Activated T-helper 2 cell treated with anti-CD3 and anti-CD28 coated beads, Interferon-gamma antibody, Interleukin-2, Interleukin-4, amounts not matched to agents 10 μg/mL and 5 μg/mL and 100 μg/mL, durations not matched to agents 14 hours and 24 hours and 36 hours (primary cell): Measurements from ENCODE around the gene PRKG1. TPM values are rescaled to one million over a fixed set of nuclear protein-coding genes. Genes with fewer than 3 reads are reported as not detected.
"Not testable (repeated sequence)": the region's sequence is repeated elsewhere in the genome, so short reads cannot be mapped to it uniquely, and the experiment has no call there.

ENCODE experiments used
- DNase-seq: peaks from one replicate; pipeline ENCODE4 v3.0.0; 2021; ENCODE audit warnings: low spot score
- H3K27ac Mint-ChIP-seq: one replicate; pipeline ENCODE4 v1.8.0; 2021; ENCODE audit warnings: mixed read lengths
- H3K27me3 Mint-ChIP-seq: one replicate; pipeline ENCODE4 v1.8.0; 2021; ENCODE audit warnings: low read depth, mixed read lengths
- H3K36me3 Mint-ChIP-seq: one replicate; pipeline ENCODE4 v1.8.0; 2021; ENCODE audit warnings: low read depth, mixed read lengths
- H3K4me1 Mint-ChIP-seq: one replicate; pipeline ENCODE4 v1.8.0; 2021; ENCODE audit warnings: low read depth, mixed read lengths
- H3K4me3 Mint-ChIP-seq: one replicate; pipeline ENCODE4 v1.8.0; 2021; ENCODE audit warnings: low read depth, mild to moderate bottlenecking, moderate library complexity, mixed read lengths
- H3K9me3 Mint-ChIP-seq: one replicate; pipeline ENCODE4 v1.8.0; 2021; ENCODE audit warnings: mixed read lengths
- intact Hi-C: fragments of 100-400 bp; cut with micrococcal nuclease; formaldehyde crosslinking; loops from one replicate; pipeline ENCODE4 v1.15.1; 2023
- total RNA-seq: library from RNA; stranded (reverse); gene quantifications from 2 replicates; pipeline ENCODE4 v1.2.3, GENCODE V29; 2022

Gene PRKG1
- total RNA-seq, 1 donor from 2014 or later = not detected

DNA sequence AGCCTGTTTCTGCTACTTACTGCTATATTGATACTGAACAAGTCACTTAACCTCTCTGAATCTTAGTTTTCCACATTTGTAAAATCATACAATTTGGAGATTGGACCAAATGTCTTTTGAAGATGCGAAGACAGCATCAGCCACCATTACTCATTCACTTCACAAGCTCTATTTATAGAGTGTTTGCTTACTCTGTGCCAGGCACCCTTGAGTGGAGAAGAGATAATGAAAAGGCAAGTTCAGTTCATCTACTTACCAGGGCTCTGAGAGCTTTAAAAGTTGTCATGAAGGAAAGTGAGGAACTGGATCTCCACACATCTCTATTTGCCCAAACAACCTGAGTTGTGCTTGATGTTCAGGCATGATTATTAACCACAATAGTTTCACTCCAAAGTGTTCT, 347.6 kb downstream of the PRKG1 start:
- H3K27me3 Mint-ChIP-seq = no peaks in the 10 kb centered on the region
- H3K36me3 Mint-ChIP-seq = no peaks in the 10 kb centered on the region
- intact Hi-C loops = no loop called here
- no peak overlapping the region for H3K27ac Mint-ChIP-seq
- H3K4me1 Mint-ChIP-seq = no peaks in the 10 kb centered on the region
- no peak for DNase-seq
- no peaks in the 10 kb centered on the region for H3K9me3 Mint-ChIP-seq
- no peak overlapping the region for H3K4me3 Mint-ChIP-seq

GRCh38 chr10:51422311-51423120, 348.2 kb downstream of the PRKG1 start:
- Mint-ChIP-seq H3K4me1 (no peaks in the 10 kb centered on the region), H3K27ac (no peak overlapping the region), H3K27me3 (no peaks in the 10 kb centered on the region), H3K36me3 (no peaks in the 10 kb centered on the region), H3K4me3 (no peak overlapping the region), H3K9me3 (no peaks in the 10 kb centered on the region)
- intact Hi-C loops = no loop called here
- no peak for DNase-seq

DNA sequence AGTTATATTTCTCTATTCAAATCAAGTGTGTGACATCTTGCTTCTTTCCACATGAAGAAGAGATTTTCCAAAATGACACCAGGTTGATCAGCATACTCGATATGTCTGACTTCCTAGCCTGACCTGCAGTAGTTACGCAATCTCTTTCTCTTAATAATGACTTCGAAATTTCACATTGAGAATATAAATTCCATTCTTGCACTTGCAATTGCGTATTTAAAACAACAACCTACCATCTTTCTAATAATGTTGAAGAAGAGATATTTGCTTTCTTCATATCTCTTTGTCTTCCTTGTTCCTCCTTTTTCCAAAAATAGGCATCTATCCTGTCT, 348.8 kb downstream of the PRKG1 start:
- Mint-ChIP-seq H3K36me3 (no peaks in the 10 kb centered on the region), H3K4me1 (no peaks in the 10 kb centered on the region), H3K9me3 (no peaks in the 10 kb centered on the region), H3K4me3 (no peak overlapping the region), H3K27ac (no peak overlapping the region), H3K27me3 (no peaks in the 10 kb centered on the region)
- intact Hi-C loops = no loop called here
- DNase-seq = no peak

DNA sequence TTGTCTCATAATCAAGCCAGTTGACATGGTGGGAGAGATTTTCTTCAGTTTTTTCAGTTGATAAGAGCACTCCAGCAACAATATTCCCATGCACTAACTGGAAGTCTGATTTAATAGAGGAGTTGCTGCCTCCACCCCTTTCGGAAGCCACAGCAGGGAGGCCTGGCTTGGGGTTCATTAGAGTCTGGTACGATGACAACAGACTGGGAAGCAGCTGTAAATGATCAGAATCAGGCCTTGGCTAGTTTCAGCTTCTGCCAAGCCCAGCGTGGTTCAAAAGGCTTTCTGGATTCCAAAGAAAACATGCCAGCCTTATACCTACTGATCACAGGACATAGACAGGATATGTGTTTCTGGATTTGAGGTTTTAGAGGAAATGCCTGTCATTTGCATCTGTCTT, 351.1 kb downstream of the PRKG1 start:
- intact Hi-C loops = no loop called here
- DNase-seq = no peak
- H3K4me1 Mint-ChIP-seq = no peaks in the 10 kb centered on the region
- H3K4me3 Mint-ChIP-seq = no peak overlapping the region
- no peak overlapping the region for H3K27ac Mint-ChIP-seq
- no peaks in the 10 kb centered on the region for H3K36me3 Mint-ChIP-seq
- no peaks in the 10 kb centered on the region for H3K27me3 Mint-ChIP-seq
- H3K9me3 Mint-ChIP-seq = no peaks in the 10 kb centered on the region

- intact Hi-C loops = no loop called here
- Mint-ChIP-seq H3K27ac (no peak overlapping the region), H3K4me1 (no peaks in the 10 kb centered on the region), H3K27me3 (no peaks in the 10 kb centered on the region), H3K9me3 (no peaks in the 10 kb centered on the region), H3K4me3 (no peak overlapping the region), H3K36me3 (no peaks in the 10 kb centered on the region)
- DNase-seq = no peak
These were observed 353.5 kb downstream of the PRKG1 start for GRCh38 chr10:51427758-51428157.

GRCh38 chr10:51430506-51430905, 356.2 kb downstream of the PRKG1 start:
- Mint-ChIP-seq H3K9me3 (no peaks in the 10 kb centered on the region), H3K4me3 (no peak overlapping the region), H3K27ac (no peak overlapping the region), H3K27me3 (no peaks in the 10 kb centered on the region), H3K36me3 (no peaks in the 10 kb centered on the region), H3K4me1 (no peaks in the 10 kb centered on the region)
- intact Hi-C loops = no loop called here
- no peak for DNase-seq

- Mint-ChIP-seq H3K27me3 (no peaks in the 10 kb centered on the region), H3K36me3 (no peaks in the 10 kb centered on the region), H3K27ac (no peak overlapping the region), H3K4me3 (no peak overlapping the region), H3K4me1 (no peaks in the 10 kb centered on the region), H3K9me3 (no peaks in the 10 kb centered on the region)
- intact Hi-C loops = no loop called here
- DNase-seq = no peak
These were observed 359.7 kb downstream of the PRKG1 start for GRCh38 chr10:51433949-51434475.

- no peaks in the 10 kb centered on the region for H3K4me1 Mint-ChIP-seq
- no peaks in the 10 kb centered on the region for H3K9me3 Mint-ChIP-seq
- no peak for DNase-seq
- peaks cover 2% of the 10 kb centered on the region for H3K27me3 Mint-ChIP-seq
- H3K36me3 Mint-ChIP-seq = no peaks in the 10 kb centered on the region
- H3K4me3 Mint-ChIP-seq = no peak overlapping the region
- intact Hi-C loops = no loop called here
- no peak overlapping the region for H3K27ac Mint-ChIP-seq
These were observed 362.5 kb downstream of the PRKG1 start for GRCh38 chr10:51436805-51437204.

DNA sequence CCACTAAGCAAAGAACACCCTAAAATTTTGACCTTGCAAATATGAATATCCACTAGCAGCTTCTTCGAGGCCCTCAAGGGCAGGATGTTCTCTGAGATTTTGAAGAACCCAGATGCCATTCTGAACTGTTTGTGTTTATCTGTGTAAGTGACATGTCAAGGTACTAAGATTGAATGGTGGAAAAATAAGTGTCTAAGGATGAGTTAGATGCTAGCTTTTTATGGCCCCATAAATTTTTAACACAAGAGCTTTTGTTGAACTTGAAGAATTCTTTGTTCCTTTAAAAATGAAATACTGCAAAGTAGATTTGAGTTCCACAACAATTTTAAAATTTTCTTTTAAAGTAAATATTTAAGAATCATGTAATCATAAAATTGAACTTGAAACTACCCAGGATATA, 365.4 kb downstream of the PRKG1 start:
- no peaks in the 10 kb centered on the region for H3K36me3 Mint-ChIP-seq
- H3K4me3 Mint-ChIP-seq = no peak overlapping the region
- intact Hi-C loops = no loop called here
- H3K4me1 Mint-ChIP-seq = no peaks in the 10 kb centered on the region
- H3K27me3 Mint-ChIP-seq = peaks cover 2% of the 10 kb centered on the region
- H3K27ac Mint-ChIP-seq = no peak overlapping the region
- H3K9me3 Mint-ChIP-seq = no peaks in the 10 kb centered on the region
- DNase-seq = no peak

GRCh38 chr10:51445588-51445987, 371.3 kb downstream of the PRKG1 start:
- Mint-ChIP-seq H3K9me3 (no peaks in the 10 kb centered on the region), H3K36me3 (no peaks in the 10 kb centered on the region), H3K4me3 (no peak overlapping the region), H3K27ac (no peak overlapping the region), H3K4me1 (no peaks in the 10 kb centered on the region), H3K27me3 (peaks cover 1% of the 10 kb centered on the region)
- no peak for DNase-seq
- intact Hi-C loops = no loop called here

DNA sequence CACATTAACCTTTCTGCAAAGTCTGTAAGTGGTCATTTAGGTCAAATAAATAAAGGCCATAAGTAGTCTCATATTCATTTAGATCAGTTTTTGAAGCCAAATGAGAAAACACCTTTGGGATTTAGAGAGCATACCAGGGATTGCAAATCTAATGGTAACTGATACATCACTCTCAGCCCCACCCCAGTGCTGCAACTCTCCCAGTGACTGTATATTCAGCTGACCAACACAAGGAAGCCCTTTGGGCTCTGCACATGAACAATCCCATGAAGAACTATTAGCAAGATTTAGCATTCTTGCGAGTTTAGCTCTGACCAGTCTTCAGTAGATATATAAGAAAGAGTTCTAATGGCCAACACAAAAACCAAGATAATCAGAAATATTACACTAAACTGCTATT, 372.8 kb downstream of the PRKG1 start:
- Mint-ChIP-seq H3K9me3 (no peaks in the 10 kb centered on the region), H3K27ac (no peak overlapping the region), H3K27me3 (no peaks in the 10 kb centered on the region), H3K4me1 (no peaks in the 10 kb centered on the region), H3K36me3 (no peaks in the 10 kb centered on the region), H3K4me3 (no peak overlapping the region)
- intact Hi-C loops = no loop called here
- DNase-seq = no peak

GRCh38 chr10:51455762-51456161, 381.5 kb downstream of the PRKG1 start:
- H3K27ac Mint-ChIP-seq, H3K9me3 Mint-ChIP-seq, H3K4me3 Mint-ChIP-seq, H3K36me3 Mint-ChIP-seq, intact Hi-C loops, DNase-seq, H3K4me1 Mint-ChIP-seq, H3K27me3 Mint-ChIP-seq: not testable (repeated sequence)

DNA sequence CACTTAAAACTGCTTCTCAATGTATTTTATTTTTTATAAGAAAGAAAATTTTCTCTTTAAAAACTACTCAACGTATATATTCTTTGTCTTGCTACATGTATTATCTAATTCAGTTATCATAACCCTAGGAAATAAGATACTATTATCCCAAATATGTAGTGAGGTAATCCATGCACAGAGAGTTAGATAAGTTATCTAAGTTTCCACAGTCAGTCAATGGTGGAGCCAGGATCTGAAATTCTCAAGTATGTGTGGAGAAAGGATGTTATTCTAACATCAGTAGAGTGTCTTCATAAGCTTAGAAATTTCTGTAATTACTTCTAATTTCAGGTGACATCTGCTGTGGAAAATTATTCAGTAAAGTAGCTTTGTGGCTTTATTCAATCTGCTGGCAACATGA, 385.2 kb downstream of the PRKG1 start:
- H3K27me3 Mint-ChIP-seq = no peaks in the 10 kb centered on the region
- no peak overlapping the region for H3K4me3 Mint-ChIP-seq
- H3K9me3 Mint-ChIP-seq = peaks cover 7% of the 10 kb centered on the region
- DNase-seq = no peak
- intact Hi-C loops = no loop called here
- H3K36me3 Mint-ChIP-seq = no peaks in the 10 kb centered on the region
- no peaks in the 10 kb centered on the region for H3K4me1 Mint-ChIP-seq
- no peak overlapping the region for H3K27ac Mint-ChIP-seq
